H9 (cell line): ENCODE measurements around the gene CPEB2. TPM values are rescaled to one million over a fixed set of nuclear protein-coding genes. Genes with fewer than 3 reads are reported as not detected.

Experiments used
- DNase-seq: peaks from one replicate; pipeline ENCODE4 v3.0.0-alpha.2; 2017
- H2AFZ ChIP-seq: one replicate; pipeline ENCODE4 v1.6.1; 2013; ENCODE audit warnings: mild to moderate bottlenecking, low read length, control low read depth, moderate library complexity
- H2AK5ac ChIP-seq: 2 replicates; pipeline ENCODE4 v1.6.1; 2013; ENCODE audit warnings: low read length, control low read depth, mixed read lengths; ENCODE audit not compliant: insufficient read length
- H2BK120ac ChIP-seq: one replicate; pipeline ENCODE4 v1.6.1; 2013; ENCODE audit warnings: low read depth, mild to moderate bottlenecking, low read length, control low read depth, inconsistent platforms; ENCODE audit not compliant: poor library complexity, severe bottlenecking
- H2BK12ac ChIP-seq: 2 replicates; pipeline ENCODE4 v1.6.1; 2013; ENCODE audit warnings: low read length, control low read depth, mixed read lengths, low read depth; ENCODE audit not compliant: insufficient read length
- H2BK15ac ChIP-seq: 2 replicates; pipeline ENCODE4 v1.6.1; 2013; ENCODE audit warnings: low read depth, low read length, control low read depth
- H2BK20ac ChIP-seq: one replicate; pipeline ENCODE4 v1.6.1; 2013; ENCODE audit warnings: low read depth, mild to moderate bottlenecking, low read length, control low read depth, inconsistent platforms; ENCODE audit not compliant: poor library complexity, severe bottlenecking
- H2BK5ac ChIP-seq: 2 replicates; pipeline ENCODE4 v1.6.1; 2013; ENCODE audit warnings: low read length, control low read depth, mixed read lengths; ENCODE audit not compliant: insufficient read length
- H3K14ac ChIP-seq: 2 replicates; pipeline ENCODE4 v1.6.1; 2013; ENCODE audit warnings: low read length, control low read depth; ENCODE audit not compliant: insufficient read depth
- H3K18ac ChIP-seq: 2 replicates; pipeline ENCODE4 v1.6.1; 2013; ENCODE audit warnings: low read depth, mild to moderate bottlenecking, mixed read lengths, low read length, control low read depth; ENCODE audit not compliant: insufficient read length
- H3K23ac ChIP-seq: 2 replicates; pipeline ENCODE4 v1.6.1; 2013; ENCODE audit warnings: low read length, control low read depth, mixed read lengths, low read depth; ENCODE audit not compliant: insufficient read length
- H3K23me2 ChIP-seq: 2 replicates; pipeline ENCODE4 v1.6.1; 2013; ENCODE audit warnings: low read depth, mild to moderate bottlenecking, mixed read lengths, low read length, control low read depth; ENCODE audit not compliant: insufficient read length, poor library complexity, severe bottlenecking
- H3K27ac ChIP-seq: 2 replicates; pipeline ENCODE4 v1.5.1; 2013; ENCODE audit warnings: low read length, control low read depth, mixed read lengths, low read depth; ENCODE audit not compliant: insufficient read length
- H3K27me3 ChIP-seq: 2 replicates; pipeline ENCODE4 v1.6.1; 2013; ENCODE audit warnings: low read length, control low read depth, inconsistent platforms; ENCODE audit not compliant: insufficient read depth
- H3K4ac ChIP-seq: 2 replicates; pipeline ENCODE4 v1.6.1; 2013; ENCODE audit warnings: low read depth, mild to moderate bottlenecking, control low read depth, inconsistent platforms, low read length, moderate library complexity
- H3K4me1 ChIP-seq: 2 replicates; pipeline ENCODE4 v1.6.1; 2013; ENCODE audit warnings: low read length, control low read depth, inconsistent platforms; ENCODE audit not compliant: insufficient read depth
- H3K4me2 ChIP-seq: 2 replicates; pipeline ENCODE4 v1.6.1; 2013; ENCODE audit warnings: low read length, control low read depth, mixed read lengths; ENCODE audit not compliant: insufficient read length, insufficient read depth
- H3K56ac ChIP-seq: 2 replicates; pipeline ENCODE4 v1.6.1; 2013; ENCODE audit warnings: low read depth, mild to moderate bottlenecking, mixed read lengths, low read length, control low read depth; ENCODE audit not compliant: insufficient read length
- H3K79me1 ChIP-seq: 2 replicates; pipeline ENCODE4 v1.6.1; 2013; ENCODE audit warnings: low read depth, mild to moderate bottlenecking, moderate library complexity, low read length, control low read depth, inconsistent platforms; ENCODE audit not compliant: insufficient read depth, poor library complexity, severe bottlenecking
- H3K79me2 ChIP-seq: 2 replicates; pipeline ENCODE4 v1.6.1; 2013; ENCODE audit warnings: low read length, control low read depth, inconsistent platforms; ENCODE audit not compliant: insufficient read depth
- H3K9ac ChIP-seq: 2 replicates; pipeline ENCODE4 v1.6.1; 2013; ENCODE audit warnings: low read length, control low read depth, mixed read lengths; ENCODE audit not compliant: insufficient read length; ENCODE audit errors: extremely low read depth
- H3K9me3 ChIP-seq: one replicate; pipeline ENCODE4 v1.6.1; 2013; ENCODE audit warnings: low read depth, low read length, inconsistent platforms; ENCODE audit not compliant: control insufficient read depth
- H3T11ph ChIP-seq: one replicate; pipeline ENCODE4 v1.6.1; 2013; ENCODE audit warnings: mild to moderate bottlenecking, low read length, control low read depth, inconsistent platforms
- H4K20me1 ChIP-seq: one replicate; pipeline ENCODE4 v1.6.1; 2013; ENCODE audit not compliant: control insufficient read depth, insufficient read length, insufficient read depth
- H4K5ac ChIP-seq: 2 replicates; pipeline ENCODE4 v1.6.1; 2013; ENCODE audit warnings: low read depth, mild to moderate bottlenecking, mixed read lengths, low read length, control low read depth; ENCODE audit not compliant: insufficient read length
- H4K8ac ChIP-seq: replicated peaks from 2 replicates; pipeline ENCODE4 v1.6.1; 2013; ENCODE audit warnings: low read length, control low read depth, mixed read lengths, low read depth; ENCODE audit not compliant: insufficient read length
- H4K91ac ChIP-seq: 2 replicates; pipeline ENCODE4 v1.6.1; 2013; ENCODE audit warnings: low read depth, mild to moderate bottlenecking, moderate library complexity, mixed read lengths, low read length, control low read depth; ENCODE audit not compliant: insufficient read length
- H3K27ac Mint-ChIP-seq, 3 experiments: 2 replicates in 2 of 3; 3 replicates in 1 of 3; pipeline ENCODE4 v1.8.0; 2020 to 2021; ENCODE audit warnings: mixed read lengths in 3 of 3, mild to moderate bottlenecking in 1 of 3, moderate library complexity in 1 of 3
- H3K27me3 Mint-ChIP-seq: 2 replicates; pipeline ENCODE4 v1.8.0; 2021; ENCODE audit warnings: low read depth, mild to moderate bottlenecking, moderate library complexity, mixed read lengths
- H3K36me3 Mint-ChIP-seq, 3 experiments: 2 replicates in 2 of 3; 3 replicates in 1 of 3; pipeline ENCODE4 v1.8.0; 2020 to 2021; ENCODE audit warnings: low read depth in 3 of 3, mixed read lengths in 3 of 3; ENCODE audit not compliant: insufficient read depth in 1 of 3
- H3K4me1 Mint-ChIP-seq, 2 experiments: 2 replicates each; pipeline ENCODE4 v1.8.0; 2020; ENCODE audit warnings: mixed read lengths in 2 of 2
- H3K4me3 Mint-ChIP-seq, 2 experiments: 2 replicates in 1 of 2; 3 replicates in 1 of 2; pipeline ENCODE4 v1.8.0; 2020 to 2021; ENCODE audit warnings: mild to moderate bottlenecking in 2 of 2, mixed read lengths in 2 of 2, moderate library complexity in 1 of 2
- H3K9me3 Mint-ChIP-seq, 2 experiments: 2 replicates in 1 of 2; 3 replicates in 1 of 2; pipeline ENCODE4 v1.8.0; 2020; ENCODE audit warnings: mild to moderate bottlenecking in 2 of 2, mixed read lengths in 2 of 2, moderate library complexity in 1 of 2
- WGBS: extraction: QIAGEN DNeasy Blood & Tissue Kit; methylation state at CpG from one replicate; pipeline ENCODE4 v1.1.7; 2013; ENCODE audit warnings: missing lambda C conversion rate, low lambda C conversion rate, mixed read lengths; ENCODE audit not compliant: insufficient read length; ENCODE audit errors: extremely low coverage; 5-methylcytosine and 5-hydroxymethylcytosine counted together
- total RNA-seq: library from RNA; stranded (reverse); gene quantifications from 2 replicates; pipeline ENCODE4 v1.2.1, GENCODE V29; 2021
- TF ChIP-seq, protein P1 (sequence below): fragments of 200-600 bp; sonication (generic); conservative IDR thresholded peaks from 3 replicates; pipeline ENCODE4 v1.8.0; 2021; ENCODE audit warnings: antibody characterized with exemption, mild to moderate bottlenecking

CPEB2 gene
- total RNA-seq, 1 experiment from 2014 or later = 1.8 TPM

DNA sequence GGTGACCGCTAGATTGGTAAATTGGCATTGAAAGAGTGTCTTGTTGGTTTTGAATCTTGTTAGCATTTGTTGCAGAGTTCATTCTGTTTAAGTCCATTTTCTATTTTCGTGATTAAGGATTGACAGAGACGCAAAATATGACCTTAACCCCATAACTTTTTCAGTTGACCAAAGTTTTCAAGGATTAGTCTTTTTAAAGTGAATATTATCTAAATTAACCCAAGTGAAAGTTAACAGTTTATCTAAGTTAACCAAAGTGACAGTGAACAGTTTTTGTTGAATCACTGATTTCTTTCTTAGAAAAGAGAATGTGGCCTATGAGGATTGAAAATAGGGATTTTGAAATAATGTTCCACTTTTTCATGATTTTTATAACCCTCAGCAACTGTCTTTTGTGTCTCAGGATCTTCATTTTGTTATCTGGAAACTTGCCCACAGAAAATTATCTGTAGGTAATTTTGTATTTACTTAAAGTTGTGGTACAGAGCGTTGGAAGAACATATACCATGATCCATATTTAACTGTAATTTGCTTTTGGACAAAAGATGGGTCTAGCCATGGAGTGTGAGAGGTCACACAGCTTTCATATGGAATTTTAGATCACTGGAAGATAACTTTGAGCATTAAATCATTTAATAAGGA lies 3.3 kb downstream of the CPEB2 start:
- H3K27me3 Mint-ChIP-seq = peaks cover 19% of the 10 kb centered on the region
- TF ChIP-seq, protein P1, sequence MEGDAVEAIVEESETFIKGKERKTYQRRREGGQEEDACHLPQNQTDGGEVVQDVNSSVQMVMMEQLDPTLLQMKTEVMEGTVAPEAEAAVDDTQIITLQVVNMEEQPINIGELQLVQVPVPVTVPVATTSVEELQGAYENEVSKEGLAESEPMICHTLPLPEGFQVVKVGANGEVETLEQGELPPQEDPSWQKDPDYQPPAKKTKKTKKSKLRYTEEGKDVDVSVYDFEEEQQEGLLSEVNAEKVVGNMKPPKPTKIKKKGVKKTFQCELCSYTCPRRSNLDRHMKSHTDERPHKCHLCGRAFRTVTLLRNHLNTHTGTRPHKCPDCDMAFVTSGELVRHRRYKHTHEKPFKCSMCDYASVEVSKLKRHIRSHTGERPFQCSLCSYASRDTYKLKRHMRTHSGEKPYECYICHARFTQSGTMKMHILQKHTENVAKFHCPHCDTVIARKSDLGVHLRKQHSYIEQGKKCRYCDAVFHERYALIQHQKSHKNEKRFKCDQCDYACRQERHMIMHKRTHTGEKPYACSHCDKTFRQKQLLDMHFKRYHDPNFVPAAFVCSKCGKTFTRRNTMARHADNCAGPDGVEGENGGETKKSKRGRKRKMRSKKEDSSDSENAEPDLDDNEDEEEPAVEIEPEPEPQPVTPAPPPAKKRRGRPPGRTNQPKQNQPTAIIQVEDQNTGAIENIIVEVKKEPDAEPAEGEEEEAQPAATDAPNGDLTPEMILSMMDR = no peak
- H3K4me1 Mint-ChIP-seq = peaks cover 38 to 43% of the 10 kb centered on the region in 2 experiments
- Histone ChIP-seq H2BK12ac (no peak overlapping the region), H3K27me3 (no peaks in the 10 kb centered on the region; the same call in 1 of the 2 replicates), H3K14ac (no peak overlapping the region), H3T11ph (no peak overlapping the region), H3K23ac (no peak overlapping the region), H2BK20ac (no peak overlapping the region), H3K23me2 (peaks cover 9% of the 10 kb centered on the region), H3K4ac (no peak overlapping the region), H3K79me1 (no peaks in the 10 kb centered on the region), H4K8ac (no peak overlapping the region), H3K27ac (no peak overlapping the region), H3K79me2 (no peaks in the 10 kb centered on the region), H2AK5ac (no peak overlapping the region), H2BK15ac (no peak overlapping the region), H3K4me1 (peaks cover 6% of the 10 kb centered on the region; the same call in 1 of the 2 replicates), H3K9ac (no peak overlapping the region), H2BK120ac (no peak overlapping the region), H3K4me2 (peak overlapping the region; percentile 82), H3K9me3 (no peaks in the 10 kb centered on the region), H4K5ac (no peak overlapping the region), H2AFZ (no peak overlapping the region), H3K18ac (no peak overlapping the region), H3K56ac (no peak overlapping the region), H2BK5ac (no peak overlapping the region), H4K91ac (no peak overlapping the region), H4K20me1 (no peaks in the 10 kb centered on the region)
- peak overlapping the region; percentile 77 to 90 for H3K4me3 Mint-ChIP-seq
- no peaks in the 10 kb centered on the region for H3K9me3 Mint-ChIP-seq
- no peak overlapping the region for H3K27ac Mint-ChIP-seq
- no peaks in the 10 kb centered on the region; a peak in 1 of 7 replicates for H3K36me3 Mint-ChIP-seq
- WGBS = no CpG with 5 or more reads among the region's 4 CpGs
- no peak for DNase-seq
